NCI-H510A treated with DMSO at 0.1 percent for 48 hours (cell line): ENCODE results near the gene OR2T5.
"Not testable (repeated sequence)": the region's sequence is repeated elsewhere in the genome, so short reads cannot be mapped to it uniquely, and the experiment has no call there.

Source experiments
- DNase-seq: peaks from one replicate; lab custom pipeline; 2025; lab: John Stamatoyannopoulos, UW

The OR2T5 gene

DNA sequence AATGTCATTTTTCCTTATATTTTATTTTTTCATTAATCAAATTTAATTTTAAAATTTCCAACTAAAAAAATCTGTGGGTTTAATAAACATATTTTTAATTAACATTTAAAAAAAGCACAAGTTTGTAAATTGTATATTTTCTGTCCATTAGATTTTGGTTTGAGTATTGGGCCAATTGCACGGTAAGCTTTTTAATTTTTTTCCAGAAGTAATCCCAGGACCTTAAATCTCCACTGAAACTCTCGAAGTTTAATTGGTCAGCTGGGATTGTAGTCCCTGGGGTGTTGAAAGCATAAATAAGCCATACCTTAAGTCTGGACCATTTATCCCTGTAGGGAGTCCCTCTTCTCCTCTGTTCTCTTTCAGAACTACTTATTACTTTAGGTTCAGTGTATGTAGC is 19.4 kb downstream of the OR2T5 start, which contains the start of gene OR2G6:
TSS of gene OR2G6 (plus strand) at position 301 of the 400 bp plus-strand sequence. CDS start 13,574 bp downstream, outside the sequence.
- DNase-seq, result not testable (repeated sequence)

DNA sequence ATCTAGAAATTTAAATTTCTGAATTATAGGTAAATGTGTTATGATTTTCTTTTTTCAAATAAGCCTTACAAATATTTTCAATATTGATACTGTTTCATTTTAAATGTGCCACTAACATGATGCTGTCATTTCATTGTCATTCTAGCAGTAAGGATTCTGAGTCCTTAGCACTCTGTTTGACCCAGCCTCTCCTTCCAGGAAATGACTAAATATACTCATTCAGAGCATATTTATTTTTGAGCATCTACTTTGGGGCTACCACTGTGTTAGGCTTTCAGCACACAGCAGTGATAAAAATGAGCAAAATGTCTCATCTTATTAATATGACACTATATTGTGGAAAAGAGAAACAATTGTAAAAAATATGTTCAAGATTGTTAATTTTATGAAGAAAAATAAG is 21.8 kb downstream of the OR2T5 start:
- not testable (repeated sequence) for DNase-seq

DNA sequence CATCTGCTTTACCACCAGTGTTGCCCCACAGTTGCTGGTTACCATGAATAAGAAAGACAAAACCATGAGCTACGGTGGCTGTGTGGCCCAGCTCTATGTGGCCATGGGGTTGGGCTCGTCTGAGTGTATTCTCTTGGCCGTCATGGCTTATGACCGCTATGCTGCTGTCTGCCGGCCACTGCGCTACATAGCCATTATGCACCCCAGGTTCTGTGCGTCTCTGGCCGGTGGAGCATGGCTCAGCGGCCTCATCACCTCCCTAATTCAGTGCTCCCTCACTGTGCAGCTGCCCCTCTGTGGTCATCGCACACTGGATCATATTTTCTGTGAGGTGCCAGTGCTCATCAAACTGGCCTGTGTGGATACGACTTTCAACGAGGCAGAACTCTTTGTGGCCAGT is 33.5 kb downstream of the OR2T5 start:
- DNase-seq, result no peak

DNA sequence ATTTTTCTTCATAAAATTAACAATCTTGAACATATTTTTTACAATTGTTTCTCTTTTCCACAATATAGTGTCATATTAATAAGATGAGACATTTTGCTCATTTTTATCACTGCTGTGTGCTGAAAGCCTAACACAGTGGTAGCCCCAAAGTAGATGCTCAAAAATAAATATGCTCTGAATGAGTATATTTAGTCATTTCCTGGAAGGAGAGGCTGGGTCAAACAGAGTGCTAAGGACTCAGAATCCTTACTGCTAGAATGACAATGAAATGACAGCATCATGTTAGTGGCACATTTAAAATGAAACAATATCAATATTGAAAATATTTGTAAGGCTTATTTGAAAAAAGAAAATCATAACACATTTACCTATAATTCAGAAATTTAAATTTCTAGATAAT is 49.1 kb downstream of the OR2T5 start:
- not testable (repeated sequence) for DNase-seq
